Stimulated activated CD8-positive, alpha-beta memory T cell treated with anti-CD3 and anti-CD28 coated beads, Interleukin-12 subunit alpha, Interleukin-12 subunit beta, amount 100 ng/mL, for 1 hour (primary cell): ENCODE data around the gene ARF3.

ENCODE experiments used
- DNase-seq: peaks from one replicate; pipeline ENCODE4 v3.0.0-alpha.2; 2020; ENCODE audit warnings: low read depth

ARF3 gene

GRCh38 chr12:48966177-48966895 lies 9.0 kb upstream of the ARF3 start:
- DNase-seq = no peak

- no peak for DNase-seq
Observed at GRCh38 chr12:48965298-48965838, 8.1 kb upstream of the ARF3 start.

GRCh38 chr12:48961801-48962200 lies 4.5 kb upstream of the ARF3 start:
- DNase-seq = no peak

GRCh38 chr12:48961331-48961730 lies 4.0 kb upstream of the ARF3 start:
- no peak for DNase-seq

GRCh38 chr12:48960834-48961233 lies 3.5 kb upstream of the ARF3 start:
- no peak for DNase-seq

- no peak for DNase-seq
Observed at GRCh38 chr12:48958049-48958388, 732 bp upstream of the ARF3 start.

GRCh38 chr12:48956279-48957140 lies 777 bp downstream of the ARF3 start:
- DNase-seq = no peak

- DNase-seq = no peak
Observed at GRCh38 chr12:48954841-48955501, 2.3 kb downstream of the ARF3 start.

- no peak for DNase-seq
Observed at GRCh38 chr12:48954061-48954460, 3.2 kb downstream of the ARF3 start.

GRCh38 chr12:48952691-48953090 lies 4.6 kb downstream of the ARF3 start:
- no peak for DNase-seq

GRCh38 chr12:48947727-48948126 lies 9.6 kb downstream of the ARF3 start:
- DNase-seq = no peak

- DNase-seq = no peak
Observed at GRCh38 chr12:48946943-48947342, 10.3 kb downstream of the ARF3 start.

GRCh38 chr12:48946205-48946604 lies 11.1 kb downstream of the ARF3 start:
- no peak for DNase-seq

GRCh38 chr12:48943221-48943620 lies 14.1 kb downstream of the ARF3 start:
- DNase-seq = no peak

GRCh38 chr12:48940181-48940580 lies 17.1 kb downstream of the ARF3 start:
- no peak for DNase-seq

- no peak for DNase-seq
Observed at GRCh38 chr12:48938805-48939204, 18.5 kb downstream of the ARF3 start.

- DNase-seq = no peak
Observed at GRCh38 chr12:48937170-48937569, 20.1 kb downstream of the ARF3 start.

- DNase-seq = peak; percentile 79
Observed at GRCh38 chr12:48936379-48936979, 20.8 kb downstream of the ARF3 start.

GRCh38 chr12:48934312-48934706 lies 23.0 kb downstream of the ARF3 start:
- no peak for DNase-seq

- DNase-seq = no peak
Observed at GRCh38 chr12:48933664-48934311, 23.5 kb downstream of the ARF3 start.

- DNase-seq = no peak
Observed at GRCh38 chr12:48932878-48933277, 24.4 kb downstream of the ARF3 start.

GRCh38 chr12:48930475-48930874 lies 26.8 kb downstream of the ARF3 start:
- no peak for DNase-seq
